ENCODE data around the gene PUS3. TPM values are rescaled to one million over a fixed set of nuclear protein-coding genes. Genes with fewer than 3 reads are reported as not detected.

PUS3 gene
- total RNA-seq, 6 experiments from 2014 or later, result 7.5 to 13.6 (median 10.3) TPM

GRCh38 chr11:125892994-125893393 is 10.0 kb downstream of the PUS3 start:
- peaks cover 58% of the 10 kb centered on the region for H3K4me1 Mint-ChIP-seq (ENCODE audit: low read depth)
- peak overlapping the region; percentile 77 for H3K27ac Mint-ChIP-seq
- peak overlapping the region; percentile 38; the same call in 1 of the 2 replicates for H3K4me3 Mint-ChIP-seq
- H3K9me3 Mint-ChIP-seq, result no peaks in the 10 kb centered on the region
- TF ChIP-seq CTCF (IDR thresholded peaks at IDR 0.05), result no peak
- DNase-seq, result no peak
- no peaks in the 10 kb centered on the region for H3K27me3 Mint-ChIP-seq (ENCODE audit: insufficient read depth)
- peaks cover 38% of the 10 kb centered on the region for H3K36me3 Mint-ChIP-seq (ENCODE audit: low read depth)

- Mint-ChIP-seq H3K36me3 (ENCODE audit: low read depth) (peaks cover 39% of the 10 kb centered on the region), H3K9me3 (no peaks in the 10 kb centered on the region), H3K27me3 (ENCODE audit: insufficient read depth) (no peaks in the 10 kb centered on the region), H3K4me1 (ENCODE audit: low read depth) (peaks cover 57% of the 10 kb centered on the region), H3K4me3 (no peak overlapping the region; the same call in 1 of the 2 replicates), H3K27ac (peak overlapping the region; percentile 77)
- peak; percentile 62 for DNase-seq
- TF ChIP-seq CTCF (IDR thresholded peaks at IDR 0.05), result no peak
Measured at GRCh38 chr11:125892071-125892470, 10.9 kb downstream of the PUS3 start.

- Mint-ChIP-seq H3K36me3 (ENCODE audit: low read depth) (peaks cover 34% of the 10 kb centered on the region), H3K27me3 (ENCODE audit: insufficient read depth) (no peaks in the 10 kb centered on the region), H3K27ac (peak overlapping the region; percentile 57), H3K4me3 (peak overlapping the region; percentile 43; the same call in 1 of the 2 replicates), H3K4me1 (ENCODE audit: low read depth) (peaks cover 55% of the 10 kb centered on the region), H3K9me3 (no peaks in the 10 kb centered on the region)
- TF ChIP-seq CTCF (IDR thresholded peaks at IDR 0.05), result no peak
- DNase-seq, result no peak
Measured at GRCh38 chr11:125890447-125891100, 12.4 kb downstream of the PUS3 start.

- Mint-ChIP-seq H3K36me3 (ENCODE audit: low read depth) (peaks cover 13% of the 10 kb centered on the region; the same call in 1 of the 2 replicates), H3K4me1 (ENCODE audit: low read depth) (peaks cover 41% of the 10 kb centered on the region), H3K27me3 (ENCODE audit: insufficient read depth) (no peaks in the 10 kb centered on the region), H3K9me3 (no peaks in the 10 kb centered on the region), H3K4me3 (peak within 1 kb of the TSS; percentile 89), H3K27ac (peak within 1 kb of the TSS; percentile 95)
- TF ChIP-seq CTCF (IDR thresholded peaks at IDR 0.05), result peak; percentile 51
- DNase-seq, result peak; percentile 96
Measured at GRCh38 chr11:125887373-125888324, 15.4 kb downstream of the PUS3 start, which contains the start of gene HYLS1. Gene HYLS1 (plus strand): TSS chr11:125887668. CDS start chr11:125899369, 11,701 bp downstream.

GRCh38 chr11:125886997-125887372 is 16.0 kb downstream of the PUS3 start:
- DNase-seq, result no peak
- Mint-ChIP-seq H3K27me3 (ENCODE audit: insufficient read depth) (no peaks in the 10 kb centered on the region; the same call in 1 of the 2 replicates), H3K4me1 (ENCODE audit: low read depth) (peaks cover 35% of the 10 kb centered on the region), H3K9me3 (no peaks in the 10 kb centered on the region), H3K4me3 (peak overlapping the region; percentile 89), H3K27ac (peak overlapping the region; percentile 95), H3K36me3 (ENCODE audit: low read depth) (peaks cover 13% of the 10 kb centered on the region; the same call in 1 of the 2 replicates)
- TF ChIP-seq CTCF (IDR thresholded peaks at IDR 0.05), result no peak
